Fibroblast of mammary gland (primary cell): ENCODE measurements around the gene NDEL1.

Source experiments
- DNase-seq: peaks from one replicate; pipeline ENCODE4 v3.0.0-alpha.2; 2010; ENCODE audit warnings: low read depth
- H3K4me3 ChIP-seq: 2 replicates; pipeline ENCODE4 v1.5.1; 2011; ENCODE audit warnings: low read depth, mild to moderate bottlenecking, low read length, moderate library complexity; ENCODE audit not compliant: control insufficient read depth
- CTCF ChIP-seq: conservative IDR thresholded peaks from 2 replicates; pipeline ENCODE4 v1.5.1; 2011; ENCODE audit warnings: low read depth, low read length, inconsistent platforms; ENCODE audit not compliant: control insufficient read depth, insufficient read depth

The NDEL1 gene

GRCh38 chr17:8426802-8427201 lies 8.9 kb upstream of the NDEL1 start:
- H3K4me3 ChIP-seq = no peak overlapping the region
- TF ChIP-seq CTCF = no peak
- no peak for DNase-seq

GRCh38 chr17:8430966-8431365 lies 4.7 kb upstream of the NDEL1 start:
- peak; percentile 85 for DNase-seq
- TF ChIP-seq CTCF = no peak
- no peak overlapping the region for H3K4me3 ChIP-seq

- peak overlapping the region; percentile 79 for H3K4me3 ChIP-seq
- no peak for TF ChIP-seq CTCF
- peak; percentile 61 for DNase-seq
Observed at GRCh38 chr17:8436169-8436843, 622 bp downstream of the NDEL1 start.

DNA sequence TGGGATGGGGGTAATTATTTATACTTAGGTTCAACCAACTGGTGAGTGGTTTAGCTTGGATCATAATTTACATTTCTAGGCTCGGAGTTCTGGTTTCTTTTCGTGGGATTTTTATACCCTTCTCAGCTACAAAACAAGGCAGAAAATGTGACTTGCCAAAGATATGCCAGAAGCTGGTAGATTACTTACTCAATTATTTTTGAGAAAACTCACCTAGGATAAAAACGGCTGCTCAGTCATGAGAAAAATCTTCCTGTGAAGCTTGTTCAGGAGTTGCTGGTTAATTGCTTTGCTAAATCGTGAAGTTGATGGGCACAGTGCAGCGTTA lies 1.1 kb downstream of the NDEL1 start:
- peak; percentile 22 for DNase-seq
- no peak for TF ChIP-seq CTCF

GRCh38 chr17:8438441-8438840 lies 2.8 kb downstream of the NDEL1 start:
- no peak for TF ChIP-seq CTCF

More for the DNA sequence above, 1.1 kb downstream of the NDEL1 start:
- peak overlapping the region; percentile 79 for H3K4me3 ChIP-seq

DNA sequence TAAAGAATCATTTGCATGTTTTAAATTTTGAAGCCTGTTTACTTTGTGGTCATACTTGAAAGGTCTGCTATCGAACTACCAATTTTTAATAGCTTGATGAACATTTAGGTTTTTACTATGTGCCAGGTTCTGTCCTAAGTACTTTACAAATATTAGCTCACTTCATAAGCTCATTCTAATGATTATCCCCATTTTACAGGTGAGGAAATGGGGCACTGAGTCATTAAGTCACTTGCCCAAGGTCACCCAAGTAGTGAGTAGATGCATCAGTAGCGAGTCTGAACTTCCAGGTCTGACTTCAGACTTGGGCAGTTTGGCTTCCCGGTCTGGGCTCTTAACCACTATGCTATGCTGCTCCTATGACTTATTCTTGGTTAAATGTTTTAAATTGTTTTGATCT lies 4.0 kb downstream of the NDEL1 start:
- no peak for TF ChIP-seq CTCF
- no peak for DNase-seq
- H3K4me3 ChIP-seq = no peak overlapping the region

More at GRCh38 chr17:8438441-8438840, 2.8 kb downstream of the NDEL1 start:
- no peak for DNase-seq
- H3K4me3 ChIP-seq = no peak overlapping the region

GRCh38 chr17:8441690-8442089 lies 6.0 kb downstream of the NDEL1 start:
- H3K4me3 ChIP-seq = no peak overlapping the region
- no peak for TF ChIP-seq CTCF
- no peak for DNase-seq
